Measurements from ENCODE around the gene SHISA2. TPM values are rescaled to one million over a fixed set of nuclear protein-coding genes. Genes with fewer than 3 reads are reported as not detected.
"Not testable (repeated sequence)": the region's sequence is repeated elsewhere in the genome, so short reads cannot be mapped to it uniquely, and the experiment has no call there.

The SHISA2 gene
- total RNA-seq, result 0.51 and 0.53 TPM in 2 replicates

DNA sequence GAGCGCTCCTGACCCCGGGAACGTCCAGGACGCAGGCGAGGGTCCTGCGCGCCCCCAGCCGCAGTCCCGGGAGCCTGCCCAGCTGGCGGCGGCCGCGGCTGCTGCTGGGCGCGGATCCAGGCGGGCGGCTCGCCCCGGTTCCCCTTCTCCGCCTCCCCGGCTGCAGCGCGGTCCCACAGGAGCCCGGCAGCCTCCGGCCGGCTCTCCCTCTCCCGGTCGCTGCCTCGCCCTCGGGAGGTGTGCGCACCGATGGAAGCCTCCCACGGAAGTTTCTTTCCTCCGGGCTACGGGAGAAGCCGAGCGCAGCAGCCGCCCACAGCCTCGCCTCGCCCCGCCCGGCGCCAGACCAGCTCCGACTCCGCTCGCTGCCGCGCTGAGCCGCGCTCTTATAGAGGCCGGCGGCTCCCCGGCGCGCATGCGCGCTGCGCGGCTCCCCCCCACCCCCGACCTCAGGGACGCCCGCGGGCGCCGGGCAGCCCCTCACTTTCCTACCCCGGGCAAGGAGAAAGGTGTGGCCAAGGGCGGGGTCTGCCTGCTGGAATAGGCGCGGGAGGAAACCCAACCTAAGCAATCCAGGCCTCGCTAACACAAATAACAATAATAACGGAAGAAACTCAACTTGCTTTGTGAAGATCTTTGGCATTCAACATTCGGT, at the start of gene SHISA2:
Gene SHISA2 (minus strand): TSS at position 360 of the 655 bp plus-strand sequence. CDS start 1,041 bp downstream, outside the sequence.
- peak; percentile 20 for DNase-seq (ENCODE audit: low read depth)
- TF ChIP-seq, protein P1, sequence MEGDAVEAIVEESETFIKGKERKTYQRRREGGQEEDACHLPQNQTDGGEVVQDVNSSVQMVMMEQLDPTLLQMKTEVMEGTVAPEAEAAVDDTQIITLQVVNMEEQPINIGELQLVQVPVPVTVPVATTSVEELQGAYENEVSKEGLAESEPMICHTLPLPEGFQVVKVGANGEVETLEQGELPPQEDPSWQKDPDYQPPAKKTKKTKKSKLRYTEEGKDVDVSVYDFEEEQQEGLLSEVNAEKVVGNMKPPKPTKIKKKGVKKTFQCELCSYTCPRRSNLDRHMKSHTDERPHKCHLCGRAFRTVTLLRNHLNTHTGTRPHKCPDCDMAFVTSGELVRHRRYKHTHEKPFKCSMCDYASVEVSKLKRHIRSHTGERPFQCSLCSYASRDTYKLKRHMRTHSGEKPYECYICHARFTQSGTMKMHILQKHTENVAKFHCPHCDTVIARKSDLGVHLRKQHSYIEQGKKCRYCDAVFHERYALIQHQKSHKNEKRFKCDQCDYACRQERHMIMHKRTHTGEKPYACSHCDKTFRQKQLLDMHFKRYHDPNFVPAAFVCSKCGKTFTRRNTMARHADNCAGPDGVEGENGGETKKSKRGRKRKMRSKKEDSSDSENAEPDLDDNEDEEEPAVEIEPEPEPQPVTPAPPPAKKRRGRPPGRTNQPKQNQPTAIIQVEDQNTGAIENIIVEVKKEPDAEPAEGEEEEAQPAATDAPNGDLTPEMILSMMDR (IDR thresholded peaks at IDR 0.05; ENCODE audit: insufficient read depth, low read length, severe bottlenecking), result no peak
- H3K27me3 ChIP-seq (ENCODE audit: control insufficient read depth, insufficient read depth, low read length), result peaks cover 22% of the 10 kb centered on the region
- peak within 1 kb of the TSS; percentile 8 for H3K4me3 ChIP-seq (ENCODE audit: low read depth, low read length)
- FAIRE-seq, result no peak
- no peaks in the 10 kb centered on the region for H3K36me3 ChIP-seq (ENCODE audit: control insufficient read depth, insufficient read depth, low read length)

DNA sequence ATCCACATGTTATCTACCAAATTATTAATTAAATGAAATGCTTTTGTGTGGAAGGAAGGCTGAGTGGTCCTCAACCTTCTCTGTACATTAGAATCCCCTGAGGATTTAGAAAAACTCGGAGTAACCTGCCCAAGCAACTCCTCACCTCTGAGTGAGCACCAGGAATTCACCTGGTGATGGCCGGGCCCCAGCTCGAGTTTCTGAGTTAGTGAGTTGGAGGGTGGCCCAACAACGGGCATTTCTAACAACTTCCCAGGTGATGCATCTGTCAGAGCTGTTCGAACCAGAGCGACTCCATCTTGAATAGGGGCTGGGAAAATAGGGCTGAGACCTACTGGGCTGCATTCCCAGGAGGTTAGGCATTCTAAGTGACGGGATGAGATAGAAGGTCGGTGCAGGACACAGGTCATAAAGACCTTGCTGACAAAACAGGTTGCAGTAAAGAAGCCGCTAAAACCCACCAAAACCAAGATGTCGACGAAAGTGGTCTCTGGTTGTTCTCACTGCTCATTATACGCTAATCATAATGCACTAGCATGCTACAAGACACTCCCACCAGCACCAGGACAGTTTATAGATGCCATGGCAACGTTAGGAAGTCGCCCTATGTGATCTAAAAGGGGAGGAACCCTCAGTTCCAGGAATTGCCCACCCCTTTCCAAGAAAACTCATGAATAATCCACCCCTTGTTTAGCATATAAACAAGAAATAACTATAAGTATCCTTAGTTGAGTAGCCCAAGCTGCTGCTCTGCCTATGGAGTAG, 44.2 kb upstream of the SHISA2 start:
- no peaks in the 10 kb centered on the region for H3K36me3 ChIP-seq (ENCODE audit: control insufficient read depth, insufficient read depth, low read length)
- DNase-seq (ENCODE audit: low read depth) (no peak), FAIRE-seq (no peak)
- H3K4me3 ChIP-seq (ENCODE audit: low read depth, low read length), result no peak overlapping the region
- H3K27me3 ChIP-seq (ENCODE audit: control insufficient read depth, insufficient read depth, low read length), result no peaks in the 10 kb centered on the region
- TF ChIP-seq, protein P1 (IDR thresholded peaks at IDR 0.05; ENCODE audit: insufficient read depth, low read length, severe bottlenecking), result no peak

DNA sequence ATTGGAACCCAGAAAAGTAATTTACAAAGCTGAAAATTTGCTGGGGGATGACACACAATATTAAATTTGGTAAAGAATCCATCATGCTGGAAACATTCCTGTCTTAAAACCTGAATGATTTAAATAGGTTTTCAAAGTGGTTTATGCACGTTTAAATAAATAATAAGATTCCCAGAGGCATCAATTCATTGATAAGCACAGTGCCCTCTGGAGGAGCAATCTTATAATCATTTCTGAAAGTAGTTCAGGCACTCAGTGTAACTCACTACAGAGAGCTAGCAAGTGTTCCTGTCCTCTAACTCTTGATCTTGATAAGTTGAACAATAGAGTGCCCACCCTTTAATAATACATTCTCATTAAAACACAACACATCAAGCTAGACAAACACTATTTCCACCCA, 43.5 kb upstream of the SHISA2 start:
- Histone ChIP-seq H3K4me3 (ENCODE audit: low read depth, low read length) (no peak overlapping the region), H3K27me3 (ENCODE audit: control insufficient read depth, insufficient read depth, low read length) (no peaks in the 10 kb centered on the region), H3K36me3 (ENCODE audit: control insufficient read depth, insufficient read depth, low read length) (no peaks in the 10 kb centered on the region)
- TF ChIP-seq, protein P1 (IDR thresholded peaks at IDR 0.05; ENCODE audit: insufficient read depth, low read length, severe bottlenecking), result no peak
- no peak for DNase-seq (ENCODE audit: low read depth)
- no peak for FAIRE-seq

DNA sequence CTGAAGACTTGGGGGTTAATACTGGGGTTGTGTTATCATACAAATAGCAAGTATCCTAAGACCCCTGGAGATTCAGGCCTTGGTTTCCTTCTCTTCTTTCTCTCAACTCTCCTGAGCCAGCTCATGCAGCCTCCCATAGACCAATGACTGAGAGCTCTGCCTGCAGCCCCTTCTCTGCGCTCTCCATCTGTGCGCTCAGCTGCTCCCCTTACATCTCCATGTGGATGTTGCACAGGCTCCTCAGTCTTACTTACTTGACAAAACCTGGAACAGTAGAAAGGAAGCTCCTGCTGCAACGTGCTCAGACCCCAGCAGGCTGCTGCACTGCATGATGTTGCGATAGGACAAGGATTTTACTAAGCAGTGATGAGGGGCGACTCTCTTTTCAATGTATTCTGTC, 25.0 kb upstream of the SHISA2 start:
- not testable (repeated sequence) for H3K27me3 ChIP-seq (ENCODE audit: control insufficient read depth, insufficient read depth, low read length)
- peak; percentile 73 for FAIRE-seq

DNA sequence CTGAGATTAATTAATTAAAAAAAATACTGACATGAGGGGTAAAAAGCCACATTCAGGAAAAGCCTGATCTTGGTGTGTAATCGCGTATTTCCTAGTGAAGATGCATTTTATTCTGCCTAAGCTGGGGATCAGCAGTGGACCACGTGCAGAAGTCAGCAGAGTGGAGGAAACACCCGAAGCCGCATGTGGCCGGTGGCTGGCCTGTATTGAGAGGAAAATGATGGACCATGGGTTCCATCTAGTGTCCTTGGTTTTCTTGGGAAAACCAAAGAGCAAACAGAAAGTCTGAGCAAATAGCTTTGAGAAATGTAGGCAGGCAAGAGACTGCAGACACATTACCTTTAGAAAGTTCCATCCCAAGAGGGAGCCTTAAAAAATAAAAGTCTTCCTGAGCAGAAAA, 23.7 kb upstream of the SHISA2 start:
- DNase-seq (ENCODE audit: low read depth) (no peak), FAIRE-seq (no peak)
- Histone ChIP-seq H3K36me3 (ENCODE audit: control insufficient read depth, insufficient read depth, low read length) (no peaks in the 10 kb centered on the region), H3K4me3 (ENCODE audit: low read depth, low read length) (no peak overlapping the region), H3K27me3 (ENCODE audit: control insufficient read depth, insufficient read depth, low read length) (no peaks in the 10 kb centered on the region)
- TF ChIP-seq, protein P1 (IDR thresholded peaks at IDR 0.05; ENCODE audit: insufficient read depth, low read length, severe bottlenecking), result no peak

More for the DNA sequence above, 25.0 kb upstream of the SHISA2 start:
- not testable (repeated sequence) for H3K4me3 ChIP-seq (ENCODE audit: low read depth, low read length); H3K36me3 ChIP-seq (ENCODE audit: control insufficient read depth, insufficient read depth, low read length); DNase-seq (ENCODE audit: low read depth)

DNA sequence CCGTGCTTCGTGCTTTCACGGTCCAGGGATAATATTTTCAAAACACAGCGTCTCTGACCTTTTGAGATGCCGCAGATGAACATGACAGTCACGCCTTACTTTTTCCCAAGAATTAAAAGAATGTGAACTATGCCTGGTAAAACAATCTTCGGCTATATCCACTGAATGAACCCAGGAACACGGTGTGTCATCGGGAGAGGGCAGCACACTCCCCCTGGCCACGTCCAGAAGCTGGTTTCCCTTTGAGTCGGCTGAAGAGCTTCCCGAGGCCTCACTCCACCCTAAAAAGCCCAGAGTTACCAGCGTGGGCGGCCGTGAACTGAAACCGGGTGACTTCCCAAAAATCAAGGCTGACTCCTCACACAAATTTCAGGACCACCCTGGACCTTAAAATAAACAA, 22.9 kb upstream of the SHISA2 start:
- Histone ChIP-seq H3K27me3 (ENCODE audit: control insufficient read depth, insufficient read depth, low read length) (no peaks in the 10 kb centered on the region), H3K36me3 (ENCODE audit: control insufficient read depth, insufficient read depth, low read length) (no peaks in the 10 kb centered on the region), H3K4me3 (ENCODE audit: low read depth, low read length) (no peak overlapping the region)
- TF ChIP-seq, protein P1 (IDR thresholded peaks at IDR 0.05; ENCODE audit: insufficient read depth, low read length, severe bottlenecking), result no peak
- FAIRE-seq (no peak), DNase-seq (ENCODE audit: low read depth) (no peak)

DNA sequence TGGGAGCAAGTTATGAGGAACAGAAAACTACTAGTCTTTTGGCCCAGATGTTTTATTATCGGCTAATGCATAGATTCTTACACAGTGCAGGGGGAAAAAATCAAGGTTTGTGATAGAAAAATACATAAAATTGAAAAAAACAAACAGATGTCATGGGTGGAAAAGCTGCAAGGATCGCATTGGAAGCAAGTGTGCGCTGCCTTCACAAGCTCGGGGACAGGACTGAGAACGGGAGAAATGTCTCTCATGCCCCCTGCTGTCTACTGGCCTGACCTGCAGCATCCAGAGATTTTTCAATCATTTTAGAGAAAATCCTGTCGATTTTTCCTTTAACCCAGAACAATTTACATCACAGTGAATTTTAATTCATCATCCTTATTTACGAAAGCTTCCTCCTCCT, 20.5 kb upstream of the SHISA2 start:
- FAIRE-seq, result peak; percentile 83
- DNase-seq (ENCODE audit: low read depth), result not testable (repeated sequence)

More for the DNA sequence above, 20.5 kb upstream of the SHISA2 start:
- not testable (repeated sequence) for H3K36me3 ChIP-seq (ENCODE audit: control insufficient read depth, insufficient read depth, low read length); H3K4me3 ChIP-seq (ENCODE audit: low read depth, low read length); H3K27me3 ChIP-seq (ENCODE audit: control insufficient read depth, insufficient read depth, low read length)
